ENCODE measurements around the gene CACNG5.
A peak's percentile ranks its signal among the peaks of the same experiment; 100 is the strongest.

DNA sequence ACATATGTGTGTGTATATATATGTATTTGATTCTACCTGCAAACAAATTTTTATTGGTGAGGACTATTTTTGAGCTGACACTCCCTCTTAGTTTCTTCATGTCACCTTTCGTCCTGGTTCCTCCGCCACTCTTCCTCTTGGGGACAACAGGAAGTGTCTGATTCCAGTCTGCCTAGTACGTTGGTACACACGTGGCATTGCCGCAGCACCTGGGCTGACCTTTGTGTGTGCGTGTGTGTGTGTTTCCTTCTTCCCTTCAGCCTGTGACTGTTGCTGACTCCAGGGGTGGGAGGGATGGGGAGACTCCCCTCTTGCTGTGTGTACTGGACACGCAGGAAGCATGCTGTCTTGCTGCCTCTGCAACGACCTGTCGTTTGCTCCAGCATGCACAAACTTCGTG lies 29.4 kb upstream of the CACNG5 start:
- TF ChIP-seq, protein P1, sequence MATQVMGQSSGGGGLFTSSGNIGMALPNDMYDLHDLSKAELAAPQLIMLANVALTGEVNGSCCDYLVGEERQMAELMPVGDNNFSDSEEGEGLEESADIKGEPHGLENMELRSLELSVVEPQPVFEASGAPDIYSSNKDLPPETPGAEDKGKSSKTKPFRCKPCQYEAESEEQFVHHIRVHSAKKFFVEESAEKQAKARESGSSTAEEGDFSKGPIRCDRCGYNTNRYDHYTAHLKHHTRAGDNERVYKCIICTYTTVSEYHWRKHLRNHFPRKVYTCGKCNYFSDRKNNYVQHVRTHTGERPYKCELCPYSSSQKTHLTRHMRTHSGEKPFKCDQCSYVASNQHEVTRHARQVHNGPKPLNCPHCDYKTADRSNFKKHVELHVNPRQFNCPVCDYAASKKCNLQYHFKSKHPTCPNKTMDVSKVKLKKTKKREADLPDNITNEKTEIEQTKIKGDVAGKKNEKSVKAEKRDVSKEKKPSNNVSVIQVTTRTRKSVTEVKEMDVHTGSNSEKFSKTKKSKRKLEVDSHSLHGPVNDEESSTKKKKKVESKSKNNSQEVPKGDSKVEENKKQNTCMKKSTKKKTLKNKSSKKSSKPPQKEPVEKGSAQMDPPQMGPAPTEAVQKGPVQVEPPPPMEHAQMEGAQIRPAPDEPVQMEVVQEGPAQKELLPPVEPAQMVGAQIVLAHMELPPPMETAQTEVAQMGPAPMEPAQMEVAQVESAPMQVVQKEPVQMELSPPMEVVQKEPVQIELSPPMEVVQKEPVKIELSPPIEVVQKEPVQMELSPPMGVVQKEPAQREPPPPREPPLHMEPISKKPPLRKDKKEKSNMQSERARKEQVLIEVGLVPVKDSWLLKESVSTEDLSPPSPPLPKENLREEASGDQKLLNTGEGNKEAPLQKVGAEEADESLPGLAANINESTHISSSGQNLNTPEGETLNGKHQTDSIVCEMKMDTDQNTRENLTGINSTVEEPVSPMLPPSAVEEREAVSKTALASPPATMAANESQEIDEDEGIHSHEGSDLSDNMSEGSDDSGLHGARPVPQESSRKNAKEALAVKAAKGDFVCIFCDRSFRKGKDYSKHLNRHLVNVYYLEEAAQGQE (IDR thresholded peaks at IDR 0.05; ENCODE audit: insufficient replicate concordance, low read depth), result no peak
- TF ChIP-seq CTCF (IDR thresholded peaks at IDR 0.05; ENCODE audit: insufficient read depth, low read length), result no peak
- TF ChIP-seq POLR2AphosphoS5 (IDR thresholded peaks at IDR 0.05; ENCODE audit: low read depth), result 0 out of 2 replicates have a peak, but pooled peaks have one; percentile 18
